C1 segment of cervical spinal cord (tissue), 14 donors: Measurements from ENCODE around the gene ARL6IP5.

ENCODE experiments used
- DNase-seq, 14 donors: peaks; one replicate each; lab custom pipeline; 2025; lab: John Stamatoyannopoulos, UW

Gene ARL6IP5

DNA sequence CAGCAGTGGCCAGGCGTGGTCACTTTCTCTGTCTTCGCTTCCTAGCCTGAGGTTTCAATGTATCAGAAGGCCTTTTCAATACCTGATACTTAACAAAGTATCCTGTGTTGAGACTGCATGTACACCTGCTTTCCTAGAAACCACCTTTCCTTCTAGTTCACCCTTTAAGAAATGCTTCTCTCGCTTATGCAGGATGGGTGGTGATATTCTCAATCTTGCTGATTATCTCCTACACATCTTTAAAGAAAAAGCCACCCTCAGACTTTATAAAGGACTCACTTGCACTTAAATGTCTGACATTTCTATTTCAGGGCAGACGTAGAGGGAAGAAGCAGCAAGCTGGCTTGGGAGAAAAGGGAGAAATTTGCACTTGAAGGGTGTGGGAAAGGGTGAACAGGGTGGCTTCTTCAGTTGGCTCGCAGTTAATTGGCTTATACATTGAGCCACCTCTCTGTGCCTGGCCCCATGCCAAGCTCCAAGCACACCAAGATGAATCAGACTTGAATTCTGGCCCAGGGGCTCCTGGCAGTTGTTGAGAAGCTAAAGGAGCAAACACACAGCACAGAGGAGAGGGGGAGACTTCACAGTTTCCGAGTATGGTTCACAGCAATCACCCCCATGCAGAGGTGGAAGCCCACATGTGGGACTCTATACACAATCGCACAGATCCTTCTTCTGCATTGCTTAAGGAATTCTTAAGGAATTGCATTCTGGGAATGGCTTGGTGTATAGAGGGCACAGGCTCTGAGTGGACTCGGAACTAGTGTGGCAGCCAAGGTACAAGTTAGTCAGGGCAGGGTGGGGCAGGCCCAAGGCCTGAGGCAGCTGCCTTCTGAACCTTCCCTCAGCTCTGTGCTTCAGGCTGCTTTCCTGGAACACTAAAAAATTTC lies 1.3 kb downstream of the ARL6IP5 start:
- DNase-seq, result peak in 13 of 14 donors; percentile 21 to 87 (median 69)

DNA sequence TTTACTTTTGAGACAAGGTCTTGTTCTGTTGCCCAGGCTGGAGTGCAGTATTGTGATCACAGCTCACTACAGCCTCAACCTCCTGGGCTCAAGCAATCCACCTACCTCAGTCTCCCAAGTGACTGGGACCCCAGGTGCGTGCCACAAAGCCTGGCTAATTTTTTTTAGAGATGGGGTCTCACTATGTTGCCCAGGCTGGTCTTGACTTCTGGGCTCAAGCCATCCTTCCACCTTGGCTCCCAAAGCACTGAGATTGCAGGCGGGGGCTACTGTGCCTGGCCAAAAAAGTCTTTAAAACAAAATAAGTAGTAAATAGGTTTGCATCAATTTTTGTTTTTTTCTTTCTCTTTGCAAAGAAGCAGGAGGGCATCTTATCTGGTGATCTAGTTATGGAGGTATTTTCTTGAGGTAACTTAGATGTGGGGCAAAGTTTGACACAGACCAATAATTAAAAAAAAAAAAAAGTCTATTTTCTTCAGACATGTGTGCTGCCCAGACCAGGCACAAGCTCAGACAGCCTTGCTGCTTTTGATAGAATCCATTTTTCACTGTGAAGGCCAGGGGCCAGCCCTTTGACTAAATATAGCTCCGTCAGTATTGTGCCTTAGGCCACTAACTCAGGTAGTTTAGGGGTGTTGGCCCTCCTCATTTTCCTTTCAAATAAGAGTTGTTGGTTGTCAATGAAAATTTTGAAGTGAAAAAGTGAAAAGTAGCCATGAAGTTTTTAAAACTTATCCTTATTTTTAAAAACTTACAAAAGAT lies 2.5 kb downstream of the ARL6IP5 start:
- DNase-seq, result no peak

DNA sequence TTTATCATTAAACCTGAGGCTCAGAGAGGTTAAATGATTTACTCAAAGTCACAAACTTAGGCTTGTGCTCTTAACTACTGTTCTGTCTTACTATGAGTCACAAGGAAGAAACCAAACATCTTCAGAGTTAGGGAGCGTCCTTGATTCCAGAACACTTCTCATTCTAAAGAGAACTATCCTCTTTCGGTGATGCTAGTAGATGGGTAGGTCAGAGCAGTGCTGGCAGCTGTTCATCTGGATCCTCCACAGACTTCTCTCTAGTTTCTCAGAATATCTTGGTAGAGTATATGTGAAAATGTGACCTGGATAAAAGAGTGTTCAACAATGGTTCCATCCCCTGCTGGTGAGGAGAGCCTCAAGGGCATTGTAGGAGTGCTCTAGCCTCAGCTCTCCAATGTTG lies 3.3 kb downstream of the ARL6IP5 start:
- no peak for DNase-seq

DNA sequence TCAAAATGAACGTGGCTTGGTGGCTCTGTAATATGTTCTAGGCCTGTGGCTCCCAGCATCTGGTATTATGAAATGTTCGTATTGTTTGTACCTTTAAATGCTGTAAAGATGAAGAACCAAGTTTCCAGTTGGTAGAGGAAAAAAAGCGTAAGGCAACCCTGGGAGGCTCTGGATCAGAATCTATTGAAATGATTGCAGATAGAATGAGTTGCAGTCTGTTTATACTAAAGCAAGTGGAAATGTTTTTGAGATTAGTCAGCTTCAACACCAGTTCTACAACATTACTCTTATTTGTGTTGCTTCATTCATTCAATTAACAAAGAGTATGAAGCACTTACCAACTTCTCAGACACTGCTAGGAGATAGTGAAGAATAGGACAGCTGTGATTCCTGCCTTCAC lies 5.3 kb downstream of the ARL6IP5 start:
- no peak for DNase-seq

DNA sequence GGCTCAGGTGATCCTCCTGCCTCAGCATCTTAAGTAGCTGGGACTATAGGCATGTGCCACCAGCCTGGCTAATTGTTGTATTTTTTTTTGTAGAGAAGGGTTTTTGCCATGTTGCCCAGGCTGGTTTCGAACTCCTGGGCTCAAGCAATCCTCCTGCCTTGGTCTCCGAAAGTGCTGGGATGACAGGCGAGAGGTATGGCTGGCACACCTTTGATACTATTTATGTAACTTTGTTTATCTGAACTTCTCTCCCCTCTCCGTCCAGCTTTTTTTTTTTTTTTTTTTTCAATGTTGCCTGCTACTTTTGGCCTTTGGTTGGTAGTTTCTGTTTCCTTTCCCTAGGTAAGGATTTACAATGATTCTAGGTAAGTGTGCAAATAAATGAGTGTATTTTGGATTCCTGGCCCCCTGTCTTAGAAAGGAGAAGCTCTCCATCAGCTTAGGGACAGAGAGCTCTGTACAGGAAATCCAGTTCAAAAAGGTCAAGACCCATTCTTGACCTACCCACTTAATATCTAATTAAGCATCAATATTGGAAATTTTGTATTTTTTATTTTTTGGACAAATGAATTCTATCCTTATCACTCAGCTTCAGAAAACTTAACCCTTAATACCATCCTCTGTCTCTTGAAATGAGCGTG lies 6.8 kb downstream of the ARL6IP5 start:
- no peak for DNase-seq

DNA sequence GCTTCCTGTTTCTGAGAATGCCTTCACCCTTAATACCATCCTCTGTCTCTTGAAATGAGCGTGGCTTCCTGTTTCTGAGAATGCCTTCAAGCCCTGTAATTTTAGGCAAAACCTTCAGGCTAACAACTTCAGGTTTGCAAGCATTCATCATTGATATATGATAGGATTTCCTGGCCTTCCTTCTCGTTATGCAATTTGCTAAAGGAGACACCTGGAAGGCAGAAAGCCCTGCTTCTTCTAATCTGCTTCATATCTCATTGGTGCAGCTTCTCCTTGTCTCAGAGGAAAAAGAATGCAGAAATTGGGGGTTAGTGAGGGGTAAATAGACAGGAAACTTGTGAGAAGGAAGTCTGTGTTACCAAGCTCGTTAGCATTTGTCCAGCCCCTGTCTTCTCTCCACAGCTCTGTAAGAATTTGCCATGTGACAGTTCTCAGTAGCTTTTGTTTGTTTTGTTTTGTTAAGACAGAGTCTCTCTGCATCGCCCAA lies 7.3 kb downstream of the ARL6IP5 start:
- peak in 9 of 14 donors; percentile 3 to 56 (median 23) for DNase-seq

DNA sequence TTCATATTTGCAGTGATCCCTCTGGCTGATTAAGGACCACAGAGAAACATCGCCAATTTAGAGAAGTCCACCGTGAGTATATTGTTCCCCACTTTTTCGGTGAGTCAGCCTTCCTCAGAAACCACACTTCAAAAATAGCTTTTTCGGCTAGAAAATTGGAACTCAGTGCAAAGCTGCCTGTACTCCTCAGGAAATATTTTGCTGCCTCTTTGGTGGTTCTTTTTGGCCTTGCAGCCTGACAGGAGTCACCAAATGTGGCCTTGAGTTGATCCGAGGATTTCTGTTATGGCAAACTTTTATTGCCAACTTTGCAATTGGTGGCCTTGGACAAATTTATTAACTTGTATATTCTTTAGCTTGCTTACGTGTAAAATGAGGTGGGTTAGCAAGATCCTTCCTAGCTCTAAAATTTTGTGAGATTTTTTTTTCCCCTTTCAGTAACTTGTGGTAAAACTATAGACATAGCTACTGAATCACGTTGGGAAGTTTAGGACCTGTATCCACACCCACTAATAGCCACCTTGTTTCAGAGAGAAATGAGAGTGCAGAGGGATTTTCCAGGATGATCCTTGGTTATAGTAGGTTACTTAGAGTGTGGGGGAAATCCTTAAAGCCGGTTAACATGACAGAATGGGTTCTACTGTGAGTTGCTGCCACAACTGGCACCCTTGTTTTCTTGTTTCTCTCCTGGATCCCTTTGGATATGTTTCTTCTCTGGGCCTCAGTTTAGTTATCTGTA lies 9.9 kb downstream of the ARL6IP5 start:
- DNase-seq, result peak in 3 of 14 donors; percentile 19 to 43 (median 30)

DNA sequence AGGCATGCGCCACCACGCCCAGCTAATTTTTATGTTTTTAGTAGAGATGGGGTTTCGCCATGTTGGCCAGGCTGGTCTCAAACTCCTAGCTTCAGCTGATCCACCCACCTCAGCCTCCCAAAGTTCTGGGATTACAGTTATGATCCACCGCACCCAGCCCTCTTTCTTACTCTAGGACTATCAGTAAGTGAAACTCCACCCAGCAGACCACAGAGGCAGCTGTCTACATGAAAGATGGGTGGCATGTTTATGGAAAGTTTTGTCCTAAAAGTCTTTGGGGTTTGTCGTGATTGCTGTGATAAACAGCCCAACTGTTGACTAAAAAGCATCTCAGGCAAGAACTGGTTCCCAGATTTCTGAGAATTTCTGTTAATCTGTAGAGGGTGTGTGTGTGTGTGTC lies 10.9 kb downstream of the ARL6IP5 start:
- no peak for DNase-seq

DNA sequence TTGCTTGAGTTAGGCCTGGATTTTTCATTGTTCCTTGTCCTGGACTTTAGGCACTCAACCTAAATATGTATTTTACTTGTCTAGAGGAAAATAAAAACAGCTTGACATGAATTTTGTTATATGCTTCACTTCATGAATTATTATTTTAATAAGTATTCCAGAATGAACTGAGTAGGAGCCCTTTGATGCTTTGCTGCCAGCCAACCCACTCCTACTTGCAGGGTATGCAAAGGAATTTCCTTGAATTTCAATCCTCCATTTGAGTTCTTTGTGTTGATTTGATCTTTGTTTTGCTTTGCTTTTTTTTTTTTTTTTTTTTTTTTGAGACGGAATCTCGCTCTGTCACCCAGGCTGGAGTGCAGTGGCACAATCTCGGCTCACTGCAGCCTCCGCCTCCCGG lies 11.6 kb downstream of the ARL6IP5 start:
- no peak for DNase-seq

DNA sequence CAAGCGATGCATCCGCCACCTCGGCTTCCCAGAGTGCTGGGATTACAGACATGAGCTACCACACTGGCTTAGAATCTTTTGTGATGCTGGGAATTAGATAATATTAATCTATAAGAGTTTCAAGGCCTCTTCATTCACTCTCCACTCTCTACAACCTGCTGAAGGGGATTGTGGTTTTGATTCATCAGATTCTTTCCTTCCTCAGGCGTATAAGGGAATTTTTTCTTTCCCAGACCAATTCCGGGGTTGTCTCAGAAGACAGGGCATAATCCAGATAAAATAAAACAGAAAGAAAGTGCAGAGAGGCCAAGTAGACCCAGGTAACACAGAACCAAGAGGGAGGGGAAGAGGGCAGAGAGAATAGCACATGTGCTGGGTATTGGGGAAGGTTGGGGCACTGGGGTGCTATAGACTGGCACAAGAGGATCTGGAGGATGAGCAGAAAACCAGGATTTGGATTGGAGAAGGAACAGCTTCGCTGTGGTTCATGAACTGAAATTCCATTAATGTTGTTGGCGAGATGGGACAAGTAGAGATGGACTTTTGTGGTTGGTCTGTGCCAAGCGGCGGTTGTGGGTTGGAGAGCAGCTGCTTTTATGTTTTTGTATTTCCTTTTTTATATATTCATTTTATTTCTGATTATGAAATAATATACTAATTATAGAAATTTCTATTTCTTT lies 12.8 kb downstream of the ARL6IP5 start:
- DNase-seq, result no peak

DNA sequence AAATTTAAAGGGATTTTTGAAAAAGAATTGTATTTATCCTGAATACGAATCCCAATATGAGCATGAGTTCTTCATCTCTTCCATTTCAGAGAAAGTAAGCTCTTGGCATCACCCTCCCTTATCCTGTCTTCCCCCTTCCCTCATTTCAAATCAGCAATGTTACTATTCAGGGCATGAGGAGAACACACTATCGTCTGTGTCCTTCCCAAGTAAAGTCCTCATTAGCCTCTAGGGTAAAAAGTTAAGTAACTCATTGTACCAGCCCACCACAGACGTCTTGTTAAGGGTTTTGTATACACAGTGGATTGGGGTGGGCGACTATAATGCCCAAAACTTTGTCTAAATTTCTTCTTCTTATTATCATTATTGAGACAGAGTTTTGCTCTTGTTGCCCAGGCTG lies 14.8 kb downstream of the ARL6IP5 start:
- no peak for DNase-seq

DNA sequence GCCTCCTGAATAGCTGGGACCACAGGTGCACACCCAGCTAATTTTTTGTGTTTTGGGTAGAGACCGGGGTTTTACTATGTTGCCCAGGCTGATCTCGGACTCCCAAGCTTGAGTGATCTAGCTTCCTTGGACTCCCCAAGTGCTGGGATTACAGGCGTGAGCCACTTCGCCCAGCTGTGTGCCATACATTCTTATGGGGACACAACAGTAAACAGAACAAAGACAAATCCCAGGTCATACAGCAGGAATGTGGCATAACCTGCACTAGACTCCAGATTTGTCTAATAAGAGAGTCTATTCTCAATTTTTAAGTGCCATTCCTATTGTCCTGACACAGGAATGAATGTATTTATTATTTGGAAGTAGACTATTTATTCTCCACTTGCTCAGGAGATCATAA lies 17.6 kb downstream of the ARL6IP5 start:
- no peak for DNase-seq

DNA sequence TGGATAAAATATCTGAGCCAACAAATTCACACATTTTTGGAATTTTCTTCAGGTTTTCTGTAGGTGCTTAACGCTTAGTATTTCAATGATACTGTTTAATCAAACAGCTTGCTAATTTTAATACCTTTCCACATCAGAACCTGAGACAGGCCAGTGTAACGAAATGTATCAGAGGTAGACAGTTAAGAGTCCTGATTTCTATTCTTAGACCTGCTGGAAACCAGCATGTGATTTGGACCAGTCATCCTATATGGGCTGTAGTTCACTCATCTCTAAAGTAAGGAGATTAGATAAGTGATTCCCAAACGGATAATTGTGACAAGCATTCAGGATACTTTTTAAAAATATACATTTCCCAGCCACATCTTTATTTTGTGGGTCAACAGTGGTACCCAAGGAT lies 18.4 kb downstream of the ARL6IP5 start:
- no peak for DNase-seq

DNA sequence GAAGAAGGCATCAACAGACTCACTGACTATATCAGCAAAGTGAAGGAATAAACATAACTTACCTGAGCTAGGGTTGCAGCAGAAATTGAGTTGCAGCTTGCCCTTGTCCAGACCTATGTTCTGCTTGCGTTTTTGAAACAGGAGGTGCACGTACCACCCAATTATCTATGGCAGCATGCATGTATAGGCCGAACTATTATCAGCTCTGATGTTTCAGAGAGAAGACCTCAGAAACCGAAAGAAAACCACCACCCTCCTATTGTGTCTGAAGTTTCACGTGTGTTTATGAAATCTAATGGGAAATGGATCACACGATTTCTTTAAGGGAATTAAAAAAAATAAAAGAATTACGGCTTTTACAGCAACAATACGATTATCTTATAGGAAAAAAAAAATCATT lies 19.8 kb downstream of the ARL6IP5 start:
- no peak for DNase-seq

DNA sequence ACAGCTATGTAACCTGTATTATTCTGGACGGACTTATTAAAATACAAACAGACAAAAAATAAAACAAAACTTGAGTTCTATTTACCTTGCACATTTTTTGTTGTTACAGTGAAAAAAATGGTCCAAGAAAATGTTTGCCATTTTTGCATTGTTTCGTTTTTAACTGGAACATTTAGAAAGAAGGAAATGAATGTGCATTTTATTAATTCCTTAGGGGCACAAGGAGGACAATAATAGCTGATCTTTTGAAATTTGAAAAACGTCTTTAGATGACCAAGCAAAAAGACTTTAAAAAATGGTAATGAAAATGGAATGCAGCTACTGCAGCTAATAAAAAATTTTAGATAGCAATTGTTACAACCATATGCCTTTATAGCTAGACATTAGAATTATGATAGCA lies 20.6 kb downstream of the ARL6IP5 start:
- DNase-seq, result no peak

DNA sequence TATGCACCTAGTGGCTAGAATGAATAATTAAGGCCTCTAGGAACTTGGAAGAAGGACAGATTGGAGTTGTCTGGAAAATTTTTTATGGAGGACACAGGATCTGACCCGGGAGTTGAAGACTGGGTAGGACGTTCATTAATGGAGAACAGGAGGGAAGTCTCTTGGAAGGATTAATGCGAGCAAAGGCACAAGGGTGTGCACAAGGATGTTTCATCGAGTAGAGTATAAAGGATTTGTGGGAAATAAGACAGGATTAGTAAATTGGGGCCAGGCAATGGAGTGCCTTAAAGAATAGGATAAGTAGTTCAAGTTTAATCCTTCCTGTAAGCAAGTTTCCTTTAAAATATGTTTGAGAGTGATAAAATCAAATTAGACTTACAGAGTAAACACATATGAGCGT lies 23.1 kb downstream of the ARL6IP5 start:
- DNase-seq, result no peak

DNA sequence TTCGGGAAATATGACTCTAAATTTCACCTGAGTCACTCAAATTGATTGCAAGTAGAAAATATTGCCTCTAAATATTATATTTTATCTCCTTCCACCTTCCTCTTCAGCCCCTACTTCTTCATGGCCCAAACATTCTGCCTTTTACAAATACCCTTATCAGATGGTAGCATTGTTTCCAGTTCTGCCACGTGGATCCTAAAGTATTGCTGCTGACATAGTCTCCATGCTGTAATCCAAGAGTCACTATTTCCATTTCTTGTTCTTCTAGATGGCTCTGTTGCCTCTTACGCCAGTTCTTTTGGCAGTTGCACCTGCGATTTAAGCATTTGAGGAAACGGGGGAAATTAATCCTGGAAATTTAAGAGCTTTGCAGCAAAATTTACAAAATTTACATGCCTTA lies 24.1 kb downstream of the ARL6IP5 start:
- DNase-seq, result no peak

DNA sequence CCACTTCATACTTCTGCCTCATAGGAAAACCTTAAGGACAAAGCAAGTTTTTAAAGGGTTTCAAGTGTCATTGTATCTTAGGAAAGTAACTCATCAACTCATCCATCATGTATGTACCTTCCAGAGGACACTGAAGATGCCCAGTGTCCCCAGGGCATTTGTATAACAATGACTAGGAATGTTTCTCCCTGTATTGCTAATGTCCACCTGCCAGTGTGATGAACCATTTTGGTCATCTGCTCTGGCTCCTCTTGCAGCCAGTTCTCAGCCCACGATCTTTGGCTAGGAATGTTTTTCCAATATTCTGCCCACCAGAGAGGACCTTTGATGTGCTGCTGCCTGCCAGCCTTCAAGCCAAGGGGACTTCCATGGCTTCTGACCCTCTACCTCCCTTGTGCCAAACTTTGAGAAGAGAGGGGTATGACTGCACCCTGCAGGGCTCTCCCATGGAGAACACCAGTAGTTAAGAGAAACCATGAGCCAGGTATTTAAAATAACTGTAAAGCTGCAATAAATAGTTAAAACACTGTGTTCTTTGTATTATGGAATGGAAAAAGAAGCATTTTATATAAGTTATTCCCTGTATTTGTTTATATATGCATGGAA lies 26.3 kb downstream of the ARL6IP5 start:
- no peak for DNase-seq

DNA sequence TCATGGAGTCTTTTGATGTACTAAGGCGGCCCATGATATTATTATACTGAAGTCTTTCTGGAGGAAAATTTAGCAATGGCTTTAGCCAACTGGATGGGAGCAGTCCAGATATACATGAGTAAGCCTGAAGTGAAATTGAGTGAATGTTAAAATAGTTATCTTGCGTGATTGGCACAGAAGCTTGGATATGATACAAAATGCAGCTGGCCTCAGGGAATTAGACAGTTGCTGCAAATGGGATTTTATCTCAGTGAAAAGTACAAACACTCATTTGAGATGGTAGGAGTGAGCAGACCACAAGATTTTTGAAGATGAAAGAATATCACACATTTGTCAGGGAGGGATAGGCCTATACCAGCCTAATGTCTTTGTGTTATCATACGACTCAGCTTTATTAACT lies 28.8 kb downstream of the ARL6IP5 start:
- no peak for DNase-seq

DNA sequence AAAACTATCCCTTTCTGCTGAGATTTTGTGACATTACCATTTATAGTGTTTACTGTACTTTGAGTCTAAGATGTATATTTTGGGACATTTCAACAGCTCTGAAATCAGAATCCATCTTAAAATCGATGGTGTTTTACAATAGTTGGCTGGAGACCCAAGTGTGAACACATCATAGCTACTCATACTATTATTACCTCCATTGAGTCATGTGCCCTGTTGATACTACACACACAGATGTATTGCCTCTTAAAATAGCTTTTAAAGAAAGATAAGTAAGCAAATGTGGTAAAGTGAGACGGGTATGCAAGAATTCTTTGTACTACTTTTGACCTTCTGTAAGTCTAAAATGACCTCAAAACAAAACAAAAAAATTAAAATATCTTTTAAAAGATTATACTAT lies 31.0 kb downstream of the ARL6IP5 start:
- no peak for DNase-seq

DNA sequence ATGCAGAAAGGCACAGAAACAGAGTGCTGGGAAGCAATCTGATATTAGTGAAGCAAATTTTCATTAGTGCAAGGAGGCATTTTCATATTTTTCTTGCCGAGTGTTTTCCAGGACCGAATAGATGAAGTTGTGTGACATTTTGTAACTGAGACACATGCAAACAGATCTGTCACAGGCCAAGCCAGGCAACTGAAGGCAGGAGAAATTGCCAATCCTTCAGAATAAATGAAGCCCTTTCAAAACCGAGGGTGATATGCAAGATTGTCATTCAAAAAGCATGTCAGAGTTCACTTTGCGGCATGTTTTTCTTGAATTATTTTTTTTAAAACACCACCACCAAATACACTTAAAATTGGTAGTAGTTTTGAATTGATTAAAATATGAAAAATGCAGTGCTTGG lies 31.4 kb downstream of the ARL6IP5 start:
- peak in 1 of 14 donors; percentile 29 for DNase-seq
